GM12801 (cell line): Measurements from ENCODE around the gene PAPOLG.

ENCODE experiments used
- CTCF ChIP-seq: IDR thresholded peaks from one replicate; pipeline ENCODE4 v1.5.1; 2011; ENCODE audit warnings: control low read depth; ENCODE audit not compliant: insufficient read length; ENCODE audit errors: extremely low read depth

The PAPOLG gene

DNA sequence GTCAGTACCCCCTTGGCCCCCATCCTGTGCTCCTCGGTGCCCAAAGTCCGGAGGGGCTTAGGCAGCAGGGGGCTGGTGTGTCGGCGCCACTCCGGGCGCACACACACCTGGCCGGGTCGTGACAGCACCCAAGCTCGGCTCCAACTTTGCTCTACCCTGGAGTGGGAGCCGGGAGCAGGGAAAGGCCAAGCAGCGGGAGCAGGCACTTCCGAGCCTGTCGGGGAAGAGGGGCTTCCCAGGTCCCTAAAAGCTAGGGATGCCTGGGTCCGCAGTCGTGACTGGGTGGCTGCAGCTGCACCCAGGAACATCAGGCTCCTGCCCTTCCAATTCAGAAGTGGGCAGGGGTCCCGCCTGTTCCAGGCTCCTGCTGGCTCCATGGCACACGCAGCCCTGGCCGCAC is 48.4 kb downstream of the PAPOLG start:
- TF ChIP-seq CTCF = no peak

DNA sequence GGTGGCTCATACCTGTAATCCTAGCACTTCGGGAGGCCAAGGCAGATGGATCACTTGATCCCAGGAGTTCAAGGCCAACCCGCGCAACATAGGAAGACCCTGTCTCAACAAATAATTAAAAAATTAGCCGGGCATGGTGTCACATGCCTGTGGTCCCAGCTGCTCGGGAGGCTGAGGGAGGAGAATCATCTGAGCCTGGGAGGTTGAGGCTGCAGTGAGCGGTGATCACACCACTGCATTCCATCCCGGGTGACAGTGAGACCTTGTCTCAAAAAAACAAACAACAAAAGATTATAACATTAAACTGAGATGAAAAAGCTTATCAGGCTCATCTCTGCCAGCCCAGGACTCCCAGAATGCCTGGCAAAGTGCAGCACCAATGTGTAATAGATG is 50.5 kb downstream of the PAPOLG start:
- no peak for TF ChIP-seq CTCF

- no peak for TF ChIP-seq CTCF
These were observed 51.1 kb downstream of the PAPOLG start for GRCh38 chr2:60806988-60807681.

GRCh38 chr2:60808330-60808801 is 52.3 kb downstream of the PAPOLG start:
- no peak for TF ChIP-seq CTCF

DNA sequence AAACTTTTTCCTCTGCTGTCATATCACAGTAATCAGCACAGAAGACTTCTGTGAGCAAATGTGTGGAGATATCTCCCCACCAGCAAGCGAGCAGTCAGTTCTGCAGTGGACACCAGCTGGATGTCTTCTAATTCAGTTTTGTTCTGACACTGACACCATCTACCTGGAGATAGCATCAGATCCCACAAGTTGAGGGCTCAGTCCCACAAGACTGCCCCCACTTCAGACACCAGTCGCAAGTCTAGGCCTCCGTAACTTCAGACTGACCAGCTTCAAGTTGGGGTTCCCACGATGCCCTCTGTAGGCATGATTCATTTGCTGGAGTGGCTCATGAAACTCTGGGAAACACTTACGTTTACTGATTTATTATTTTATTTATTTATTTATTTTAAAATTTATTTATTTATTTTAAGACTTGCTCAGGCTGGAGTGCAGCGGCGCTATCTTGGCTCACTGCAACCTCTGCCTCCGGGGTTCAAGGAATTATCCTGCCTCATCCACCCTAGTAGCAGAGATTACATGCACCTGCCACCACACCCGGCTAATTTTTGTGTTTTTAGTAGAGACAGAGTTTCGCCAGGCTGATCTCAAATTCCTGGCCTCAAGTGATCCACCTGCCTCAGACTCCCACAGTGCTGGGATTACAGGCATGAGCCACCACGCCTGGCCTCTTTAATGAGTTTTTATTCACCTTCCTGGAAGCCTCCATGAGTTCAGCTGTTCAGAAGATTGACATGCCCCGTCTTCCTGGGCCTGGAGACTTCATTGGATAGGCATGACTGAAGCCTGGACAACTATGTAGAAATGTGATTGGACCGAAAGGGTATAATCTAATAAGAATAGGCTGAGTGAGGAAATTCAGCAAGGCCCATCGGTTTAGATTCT is 55.7 kb downstream of the PAPOLG start:
- TF ChIP-seq CTCF = no peak

DNA sequence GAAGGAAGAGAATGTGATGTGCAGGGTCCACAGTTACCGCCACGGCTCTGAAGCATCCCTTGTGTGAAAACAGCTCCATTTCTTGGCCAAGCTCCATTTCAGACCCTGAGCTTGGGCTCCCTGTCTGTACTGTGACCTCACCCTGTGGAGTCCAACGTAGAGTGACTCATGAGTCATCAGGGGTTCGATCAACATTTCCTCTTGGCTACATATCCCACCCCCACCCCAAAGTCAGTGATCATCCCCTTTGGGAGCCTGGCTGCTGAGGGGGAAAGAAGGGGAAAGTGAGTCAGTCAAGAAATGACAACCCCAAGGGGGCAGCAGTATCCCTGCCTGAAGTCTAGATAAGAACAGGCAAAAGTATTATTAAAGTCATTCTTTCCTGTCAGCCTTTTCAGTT is 62.2 kb downstream of the PAPOLG start:
- TF ChIP-seq CTCF = no peak

- no peak for TF ChIP-seq CTCF
These were observed 63.2 kb downstream of the PAPOLG start for GRCh38 chr2:60819155-60819862.
